ENCODE measurements around the gene FAM200B.

DNA sequence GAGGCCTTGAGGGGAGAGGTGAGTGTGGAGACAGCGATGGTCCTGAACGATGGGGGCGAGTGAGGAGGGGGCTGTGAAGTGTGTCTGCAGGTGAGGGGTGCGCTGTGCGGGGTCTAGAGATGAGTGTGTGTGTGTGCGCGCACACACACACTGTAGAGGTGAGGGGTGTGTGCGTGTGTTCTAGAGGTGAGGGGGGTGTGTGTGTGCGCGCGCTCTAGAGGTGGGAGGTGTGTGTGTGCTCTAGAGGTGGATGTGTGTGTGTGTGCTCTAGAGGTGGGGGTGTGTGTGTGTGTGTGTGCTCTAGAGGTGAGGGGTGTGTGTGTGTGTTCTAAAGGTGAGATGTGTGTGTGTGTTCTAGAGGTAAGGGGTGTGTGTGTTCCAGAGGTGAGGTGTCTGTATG is 21.8 kb downstream of the FAM200B start:
- TF ChIP-seq EZH2 (IDR thresholded peaks at IDR 0.05; ENCODE audit: insufficient read depth, poor library complexity, severe bottlenecking) (no peak), EZH2phosphoT487 (IDR thresholded peaks at IDR 0.05; ENCODE audit: insufficient read depth, low read depth) (no peak)
